Keratinocyte (primary cell): ENCODE results near the gene TRPM2. TPM values are rescaled to one million over a fixed set of nuclear protein-coding genes. Genes with fewer than 3 reads are reported as not detected.

Source experiments
- DNase-seq: peaks from one replicate; pipeline ENCODE4 v3.0.0-alpha.2; 2011; ENCODE audit warnings: low read depth, missing footprints, low spot score
- FAIRE-seq: peaks from 2 replicates; lab custom pipeline; 2011; peaks lifted over from hg19 to GRCh38; lab: Jason Lieb, UNC
- H2AFZ ChIP-seq: 2 replicates; pipeline ENCODE4 v1.6.0; 2012; ENCODE audit warnings: low read length, control low read depth, inconsistent platforms; ENCODE audit not compliant: control insufficient read depth
- H3K27ac ChIP-seq: 2 replicates; pipeline ENCODE4 v1.5.1; 2011; ENCODE audit warnings: low read length; ENCODE audit not compliant: control insufficient read depth, insufficient read depth
- H3K27me3 ChIP-seq: 3 replicates; pipeline ENCODE4 v1.6.0; 2011; ENCODE audit warnings: low read length; ENCODE audit not compliant: control insufficient read depth, insufficient read depth; ENCODE audit errors: extremely low read depth
- H3K36me3 ChIP-seq, 2 experiments: 2 replicates in 1 of 2; 3 replicates in 1 of 2; pipeline ENCODE4 v1.5.1; 2011; ENCODE audit warnings: low read length in 2 of 2, mild to moderate bottlenecking in 1 of 2; ENCODE audit not compliant: control insufficient read depth in 2 of 2, insufficient read depth in 2 of 2; ENCODE audit errors: extremely low read depth in 1 of 2
- H3K4me1 ChIP-seq: 3 replicates; pipeline ENCODE4 v1.5.1; 2011; ENCODE audit warnings: low read length; ENCODE audit not compliant: control insufficient read depth, insufficient read depth; ENCODE audit errors: extremely low read depth
- H3K4me2 ChIP-seq: 3 replicates; pipeline ENCODE4 v1.6.0; 2011; ENCODE audit warnings: low read depth, low read length; ENCODE audit not compliant: control insufficient read depth, insufficient read depth; ENCODE audit errors: extremely low read depth
- H3K4me3 ChIP-seq, 3 experiments: fragments of 200-600 bp in 1 of 3; sonication (generic) in 1 of 3; 2 replicates in 2 of 3; 3 replicates in 1 of 3; pipeline ENCODE4 v1.5.1; 2011 to 2016; ENCODE audit warnings: low read length in 3 of 3, mild to moderate bottlenecking in 3 of 3, control low read depth in 2 of 3, inconsistent platforms in 1 of 3, low read depth in 1 of 3, mixed read lengths in 1 of 3, mixed run types in 1 of 3, moderate library complexity in 1 of 3; ENCODE audit not compliant: control insufficient read depth in 2 of 3, insufficient read depth in 2 of 3; ENCODE audit errors: extremely low read depth in 1 of 3
- H3K79me2 ChIP-seq: 2 replicates; pipeline ENCODE4 v1.6.0; 2012; ENCODE audit warnings: low read length; ENCODE audit not compliant: control insufficient read depth, insufficient read depth
- H3K9ac ChIP-seq: 3 replicates; pipeline ENCODE4 v1.6.0; 2011; ENCODE audit warnings: low read length; ENCODE audit not compliant: control insufficient read depth, insufficient read depth; ENCODE audit errors: extremely low read depth
- H3K9me1 ChIP-seq: 3 replicates; pipeline ENCODE4 v1.6.0; 2011; ENCODE audit warnings: low read length; ENCODE audit not compliant: control insufficient read depth, insufficient read depth; ENCODE audit errors: extremely low read depth
- H3K9me3 ChIP-seq: 2 replicates; pipeline ENCODE4 v1.5.1; 2012; ENCODE audit warnings: low read depth, low read length; ENCODE audit not compliant: control insufficient read depth
- H4K20me1 ChIP-seq: 3 replicates; pipeline ENCODE4 v1.6.0; 2011; ENCODE audit warnings: low read length; ENCODE audit not compliant: control insufficient read depth, insufficient read depth; ENCODE audit errors: extremely low read depth
- CTCF ChIP-seq, 3 experiments: IDR thresholded peaks in 1 of 3; conservative IDR thresholded peaks in 1 of 3; optimal IDR thresholded peaks in 1 of 3; 2 replicates in 2 of 3; 3 replicates in 1 of 3; pipeline versions ENCODE3 to v1.5.1; 2011; ENCODE audit warnings: low read length in 3 of 3, mild to moderate bottlenecking in 3 of 3, moderate library complexity in 2 of 3, control low read depth in 1 of 3, inconsistent platforms in 1 of 3; ENCODE audit not compliant: insufficient read depth in 2 of 3; ENCODE audit errors: extremely low read depth in 1 of 3
- EZH2 ChIP-seq: IDR thresholded peaks from one replicate; pipeline ENCODE4 v1.6.1; 2012; ENCODE audit warnings: inconsistent platforms, mild to moderate bottlenecking, low read length, moderate library complexity
- dilution Hi-C: fragments of 300-500 bp; cut with MboI; formaldehyde crosslinking; loops from one replicate; pipeline ENCODE4 v1.7.0; 2020; ENCODE audit warnings: low sequenced_read_pairs; ENCODE audit not compliant: extremely low pct_ligation_motif_present
- polyA plus RNA-seq, 5 experiments: library from polyadenylated mRNA; depleted of rRNA in 3 of 5; stranded (reverse) in 3 of 5; stranded (forward) in 1 of 5; unstranded in 1 of 5; fragments of >200 nt; gene quantifications; 1 replicate in 1 of 5; 2 replicates in 3 of 5; 3 replicates in 1 of 5; pipeline versions ENCODE4 v1.2.1 to v1.2.3, GENCODE V29; 2011 to 2012; ENCODE audit warnings: missing spikeins in 2 of 5, low read depth in 1 of 5, low replicate concordance in 1 of 5

Gene TRPM2
- polyA plus RNA-seq, 1 donor (not counting 4 experiments of a cell fraction or from before 2014, with no cell fraction given): 0.31 TPM

- Histone ChIP-seq H3K9ac (no peak overlapping the region), H3K9me1 (no peaks in the 10 kb centered on the region), H3K79me2 (no peaks in the 10 kb centered on the region), H3K4me2 (no peak overlapping the region), H3K27ac (no peak overlapping the region), H3K4me1 (no peaks in the 10 kb centered on the region), H2AFZ (no peak overlapping the region), H4K20me1 (no peaks in the 10 kb centered on the region), H3K9me3 (no peaks in the 10 kb centered on the region), H3K36me3 (no peaks in the 10 kb centered on the region), H3K4me3 (no peak overlapping the region), H3K27me3 (no peaks in the 10 kb centered on the region)
- FAIRE-seq: no peak
- dilution Hi-C loops: no loop called here
- TF ChIP-seq CTCF (optimal IDR thresholded peaks at IDR 0.05 in 1 of 3, IDR thresholded peaks at IDR 0.05 in 1 of 3, conservative IDR thresholded peaks at IDR 0.05 in 1 of 3; ENCODE audit: extremely low read depth in 1 of 3, insufficient read depth in 2 of 3, low read length in 3 of 3) (no peak), EZH2 (no peak)
- DNase-seq: no peak
Observed at GRCh38 chr21:44363278-44363677, 9.9 kb downstream of the TRPM2 start.

DNA sequence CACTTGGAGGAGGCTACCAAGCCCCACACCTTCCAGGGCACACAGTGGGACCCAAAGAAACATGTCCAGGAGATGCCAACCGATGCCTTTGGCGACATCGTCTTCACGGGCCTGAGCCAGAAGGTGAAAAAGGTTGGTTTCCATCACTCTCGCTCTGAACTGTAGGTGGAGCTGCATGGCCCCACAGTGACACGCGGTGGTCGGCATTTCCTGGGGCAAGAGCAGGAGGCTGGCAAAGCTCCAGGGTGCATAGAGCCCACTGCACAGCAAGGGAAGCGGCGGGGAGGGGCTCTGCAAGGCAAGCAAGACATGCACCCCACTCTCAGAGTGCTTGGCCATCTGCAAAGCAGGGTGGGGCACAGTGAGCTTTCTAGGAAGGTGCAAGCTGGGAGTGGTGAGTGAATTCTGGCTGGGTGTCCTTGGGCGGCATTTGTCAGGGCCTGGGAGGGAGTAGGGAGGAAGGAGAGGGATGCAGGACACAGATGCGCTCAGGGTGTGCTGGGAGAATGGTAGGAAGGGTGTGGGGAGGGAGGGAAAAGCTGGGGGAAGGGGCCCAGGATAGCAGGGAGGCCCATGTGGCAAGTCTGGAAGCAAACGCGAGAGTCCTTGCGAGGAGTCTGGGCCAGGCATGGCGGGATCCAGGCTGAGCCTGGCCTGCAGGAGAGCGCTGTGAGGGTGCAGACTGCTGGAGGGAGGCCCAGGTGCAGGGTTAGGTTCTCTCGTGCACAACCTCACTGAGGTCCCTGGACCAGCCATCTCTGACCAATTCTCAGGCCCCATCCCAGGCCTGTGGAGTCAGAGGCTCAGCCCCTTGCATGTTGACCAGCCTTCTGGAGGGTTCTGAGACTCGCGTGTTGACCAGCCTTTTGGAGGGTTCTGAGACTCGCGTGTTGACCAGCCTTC lies 11.0 kb downstream of the TRPM2 start:
- dilution Hi-C loops: no loop called here
- no peak for TF ChIP-seq CTCF (optimal IDR thresholded peaks at IDR 0.05 in 1 of 3, IDR thresholded peaks at IDR 0.05 in 1 of 3, conservative IDR thresholded peaks at IDR 0.05 in 1 of 3; ENCODE audit: extremely low read depth in 1 of 3, insufficient read depth in 2 of 3, low read length in 3 of 3)
- Histone ChIP-seq H3K79me2 (no peaks in the 10 kb centered on the region), H3K4me2 (no peak overlapping the region), H4K20me1 (no peaks in the 10 kb centered on the region), H3K27ac (no peak overlapping the region), H3K9me3 (no peaks in the 10 kb centered on the region), H2AFZ (no peak overlapping the region), H3K9me1 (no peaks in the 10 kb centered on the region), H3K27me3 (peaks cover 7% of the 10 kb centered on the region), H3K9ac (no peak overlapping the region), H3K36me3 (no peaks in the 10 kb centered on the region), H3K4me1 (no peaks in the 10 kb centered on the region), H3K4me3 (no peak overlapping the region)
- FAIRE-seq: no peak
- DNase-seq: no peak
